CD1c-positive myeloid dendritic cell (primary cell): ENCODE results near the gene KLRK1.
"Not testable (repeated sequence)": the region's sequence is repeated elsewhere in the genome, so short reads cannot be mapped to it uniquely, and the experiment has no call there.

Source experiments
- DNase-seq: peaks from one replicate; pipeline ENCODE4 v3.0.0-alpha.2; 2016; ENCODE audit errors: extremely low spot score

The KLRK1 gene

GRCh38 chr12:10388624-10389413, 1.0 kb downstream of the KLRK1 start:
- DNase-seq = no peak

- not testable (repeated sequence) for DNase-seq
These were observed 2.3 kb downstream of the KLRK1 start for GRCh38 chr12:10387498-10387897.

GRCh38 chr12:10386857-10387256, 3.0 kb downstream of the KLRK1 start:
- DNase-seq = no peak

GRCh38 chr12:10385166-10385613, 4.7 kb downstream of the KLRK1 start:
- DNase-seq = no peak

GRCh38 chr12:10384191-10384590, 5.7 kb downstream of the KLRK1 start:
- DNase-seq = no peak

GRCh38 chr12:10381928-10382628, 7.8 kb downstream of the KLRK1 start:
- DNase-seq = no peak

GRCh38 chr12:10378737-10379136, 11.1 kb downstream of the KLRK1 start:
- not testable (repeated sequence) for DNase-seq

- no peak for DNase-seq
These were observed 15.2 kb downstream of the KLRK1 start for GRCh38 chr12:10374624-10375018.

- no peak for DNase-seq
These were observed 17.3 kb downstream of the KLRK1 start for GRCh38 chr12:10372559-10372958.

GRCh38 chr12:10371893-10372535, 17.8 kb downstream of the KLRK1 start:
- DNase-seq = not testable (repeated sequence)

GRCh38 chr12:10369557-10370415, 20.1 kb downstream of the KLRK1 start:
- no peak for DNase-seq

GRCh38 chr12:10368206-10369171, 21.4 kb downstream of the KLRK1 start:
- DNase-seq = no peak

- not testable (repeated sequence) for DNase-seq
These were observed 22.1 kb downstream of the KLRK1 start for GRCh38 chr12:10367714-10368113.

- peak; percentile 18 for DNase-seq
These were observed 23.0 kb downstream of the KLRK1 start for GRCh38 chr12:10366875-10367274.

- peak; percentile 11 for DNase-seq
These were observed 24.0 kb downstream of the KLRK1 start for GRCh38 chr12:10365696-10366405.

GRCh38 chr12:10364815-10365622, 24.8 kb downstream of the KLRK1 start:
- DNase-seq = peak; percentile 70

- peak; percentile 41 for DNase-seq
These were observed 25.7 kb downstream of the KLRK1 start for GRCh38 chr12:10363914-10364814.

- DNase-seq = no peak
These were observed 26.3 kb downstream of the KLRK1 start for GRCh38 chr12:10363658-10363913.
